NCI-H226 (cell line): ENCODE results near the gene REELD1.

Experiments used
- DNase-seq: peaks from one replicate; pipeline ENCODE4 v3.0.0-alpha.2; 2015

REELD1 gene

GRCh38 chr4:146229406-146229805, 15.1 kb downstream of the REELD1 start:
- DNase-seq: no peak

- peak; percentile 21 for DNase-seq
Observed at GRCh38 chr4:146232131-146232722, 17.9 kb downstream of the REELD1 start.

- DNase-seq: no peak
Observed at GRCh38 chr4:146235654-146236177, 21.4 kb downstream of the REELD1 start.

- DNase-seq: no peak
Observed at GRCh38 chr4:146236216-146236615, 21.9 kb downstream of the REELD1 start.

GRCh38 chr4:146237092-146237491, 22.8 kb downstream of the REELD1 start:
- DNase-seq: no peak

GRCh38 chr4:146238107-146238506, 23.8 kb downstream of the REELD1 start:
- DNase-seq: no peak

GRCh38 chr4:146243141-146243882, 29.0 kb downstream of the REELD1 start:
- DNase-seq: no peak

GRCh38 chr4:146243883-146244277, 29.5 kb downstream of the REELD1 start:
- no peak for DNase-seq

GRCh38 chr4:146244496-146244895, 30.2 kb downstream of the REELD1 start:
- no peak for DNase-seq

GRCh38 chr4:146245246-146245645, 30.9 kb downstream of the REELD1 start:
- peak; percentile 43 for DNase-seq

GRCh38 chr4:146245850-146246249, 31.5 kb downstream of the REELD1 start:
- DNase-seq: peak; percentile 44

GRCh38 chr4:146246381-146246780, 32.0 kb downstream of the REELD1 start:
- no peak for DNase-seq

- no peak for DNase-seq
Observed at GRCh38 chr4:146247356-146247755, 33.0 kb downstream of the REELD1 start.

GRCh38 chr4:146252969-146253611, 38.8 kb downstream of the REELD1 start:
- DNase-seq: no peak

- peak; percentile 78 for DNase-seq
Observed at GRCh38 chr4:146255463-146255862, 41.1 kb downstream of the REELD1 start.

- DNase-seq: peak; percentile 90
Observed at GRCh38 chr4:146255874-146256273, 41.5 kb downstream of the REELD1 start.

GRCh38 chr4:146256328-146256727, 42.0 kb downstream of the REELD1 start:
- no peak for DNase-seq

- DNase-seq: no peak
Observed at GRCh38 chr4:146257511-146257910, 43.2 kb downstream of the REELD1 start.

- DNase-seq: no peak
Observed at GRCh38 chr4:146260521-146260920, 46.2 kb downstream of the REELD1 start.

GRCh38 chr4:146261041-146261440, 46.7 kb downstream of the REELD1 start:
- peak; percentile 21 for DNase-seq

- DNase-seq: no peak
Observed at GRCh38 chr4:146263793-146264192, 49.5 kb downstream of the REELD1 start.

GRCh38 chr4:146265950-146266490, 51.7 kb downstream of the REELD1 start:
- DNase-seq: no peak

GRCh38 chr4:146267826-146268225, 53.5 kb downstream of the REELD1 start:
- no peak for DNase-seq

- DNase-seq: no peak
Observed at GRCh38 chr4:146269228-146269653, 54.9 kb downstream of the REELD1 start.
